Activated CD8-positive, alpha-beta memory T cell treated with anti-CD3 and anti-CD28 coated beads, Interleukin-2, amount 50 U/mL, for 24 hours (primary cell): ENCODE results near the gene ARPC5.
"Not testable (repeated sequence)": the region's sequence is repeated elsewhere in the genome, so short reads cannot be mapped to it uniquely, and the experiment has no call there.

ENCODE experiments used
- DNase-seq: peaks from one replicate; pipeline ENCODE4 v3.0.0-alpha.2; 2020; ENCODE audit errors: extremely low read depth

ARPC5 gene

GRCh38 chr1:183646776-183647175 is 11.2 kb upstream of the ARPC5 start:
- DNase-seq = no peak

GRCh38 chr1:183645531-183645930 is 9.9 kb upstream of the ARPC5 start:
- no peak for DNase-seq

GRCh38 chr1:183642166-183642565 is 6.6 kb upstream of the ARPC5 start:
- no peak for DNase-seq

- no peak for DNase-seq
Measured at GRCh38 chr1:183640193-183640592, 4.6 kb upstream of the ARPC5 start.

- DNase-seq = no peak
Measured at GRCh38 chr1:183638649-183639387, 3.2 kb upstream of the ARPC5 start.

GRCh38 chr1:183636783-183637182 is 1.2 kb upstream of the ARPC5 start:
- no peak for DNase-seq

GRCh38 chr1:183636334-183636682 is 725 bp upstream of the ARPC5 start:
- DNase-seq = no peak

- DNase-seq = no peak
Measured at GRCh38 chr1:183635099-183635605, 431 bp downstream of the ARPC5 start.

GRCh38 chr1:183634429-183635065 is 1.0 kb downstream of the ARPC5 start:
- no peak for DNase-seq

GRCh38 chr1:183633676-183634343 is 1.8 kb downstream of the ARPC5 start:
- DNase-seq = no peak

- no peak for DNase-seq
Measured at GRCh38 chr1:183632964-183633363, 2.6 kb downstream of the ARPC5 start.

GRCh38 chr1:183632114-183632513 is 3.5 kb downstream of the ARPC5 start:
- DNase-seq = no peak

- no peak for DNase-seq
Measured at GRCh38 chr1:183630748-183631147, 4.8 kb downstream of the ARPC5 start.

GRCh38 chr1:183628537-183628936 is 7.0 kb downstream of the ARPC5 start:
- no peak for DNase-seq

GRCh38 chr1:183626236-183626635 is 9.3 kb downstream of the ARPC5 start:
- DNase-seq = not testable (repeated sequence)

GRCh38 chr1:183622884-183623785 is 12.4 kb downstream of the ARPC5 start:
- DNase-seq = no peak

- DNase-seq = no peak
Measured at GRCh38 chr1:183622013-183622412, 13.6 kb downstream of the ARPC5 start.

GRCh38 chr1:183620311-183620710 is 15.3 kb downstream of the ARPC5 start:
- no peak for DNase-seq

- no peak for DNase-seq
Measured at GRCh38 chr1:183619781-183620180, 15.8 kb downstream of the ARPC5 start.

GRCh38 chr1:183618202-183618601 is 17.4 kb downstream of the ARPC5 start:
- DNase-seq = not testable (repeated sequence)

GRCh38 chr1:183612975-183613374 is 22.6 kb downstream of the ARPC5 start:
- not testable (repeated sequence) for DNase-seq

GRCh38 chr1:183612407-183612806 is 23.2 kb downstream of the ARPC5 start:
- no peak for DNase-seq
